ENCODE results near the gene IFI6. TPM values are rescaled to one million over a fixed set of nuclear protein-coding genes. Genes with fewer than 3 reads are reported as not detected.

Gene IFI6
- total and polyA plus RNA-seq, 2 of the 4 experiments (the other 2 are of a cell fraction): 7.3 to 16.8 TPM

- Histone ChIP-seq H2AK5ac (ENCODE audit: low read depth, low read length) (0 out of 2 replicates have a peak overlapping the region, but pooled peaks have one; percentile 29), H3K36me3 (ENCODE audit: control insufficient read depth, insufficient read depth, low read length) (no peaks in the 10 kb centered on the region), H4K8ac (ENCODE audit: low read depth in 2 of 2, low read length in 2 of 2) (peak overlapping the region in 1 of 2 experiments; percentile 71; a peak in 2 of 4 replicates), H4K91ac (ENCODE audit: insufficient read depth, low read depth, low read length) (0 out of 2 replicates have a peak overlapping the region, but pooled peaks have one; percentile 35), H3K79me1 (ENCODE audit: low read depth in 1 of 2, low read length in 2 of 2) (no peaks in the 10 kb centered on the region), H3K23ac (ENCODE audit: low read depth, low read length) (peak overlapping the region; percentile 29; the same call in 1 of the 2 replicates), H2BK120ac (ENCODE audit: low read depth, low read length) (no peak overlapping the region), H3K9ac (ENCODE audit: low read depth, low read length) (peak overlapping the region; percentile 33), H2AFZ (replicated peaks; ENCODE audit: low read length, poor library complexity) (peak overlapping the region; percentile 73), H3K9me3 (ENCODE audit: control insufficient read depth, insufficient read depth, low read length) (no peaks in the 10 kb centered on the region), H3K14ac (replicated peaks; ENCODE audit: low read depth, low read length) (0 out of 2 replicates have a peak overlapping the region, but pooled peaks have one; percentile 11), H3K4me3 (ENCODE audit: insufficient read depth, low read depth, low read length) (peak overlapping the region; percentile 48; the same call in 1 of the 2 replicates), H3K27ac (ENCODE audit: insufficient read depth, low read length) (peak overlapping the region; percentile 58; the same call in 1 of the 2 replicates), H2AK9ac (replicated peaks; ENCODE audit: low read depth, low read length, poor library complexity) (no peak overlapping the region), H3K4me2 (ENCODE audit: low read depth, low read length) (peak overlapping the region; percentile 80), H2BK5ac (ENCODE audit: low read depth, low read length, poor library complexity, severe bottlenecking) (peak overlapping the region; percentile 22), H3K9me1 (ENCODE audit: insufficient read depth, low read length) (peaks cover 5% of the 10 kb centered on the region; the same call in 1 of the 2 replicates), H4K20me1 (ENCODE audit: insufficient read depth, low read length) (peaks cover 3% of the 10 kb centered on the region; the same call in 1 of the 2 replicates), H3K4ac (ENCODE audit: low read depth, low read length) (peak overlapping the region; percentile 30; the same call in 1 of the 2 replicates), H2BK20ac (ENCODE audit: low read depth, low read length) (no peak overlapping the region), H3K18ac (ENCODE audit: low read depth, low read length) (no peak overlapping the region), H3K4me1 (ENCODE audit: control insufficient read depth, insufficient read depth, low read length) (peaks cover 5% of the 10 kb centered on the region), H3K56ac (ENCODE audit: extremely low read depth, insufficient read depth, low read length) (no peak overlapping the region), H4K5ac (ENCODE audit: low read depth, low read length) (peak overlapping the region; percentile 4; the same call in 1 of the 2 replicates), H2BK15ac (ENCODE audit: low read depth, low read length) (no peak overlapping the region), H3K27me3 (ENCODE audit: control insufficient read depth, insufficient read depth, low read length) (peaks cover 2% of the 10 kb centered on the region; the same call in 1 of the 2 replicates)
- ChIA-PET CTCF (interaction anchor here (1.1 to 1.3 kb wide), 4 partner anchors 17 to 78 kb away, joined by 3 to 6 read pairs (median 4); partner anchors contain the start of gene FAM76A), POLR2A (ENCODE audit: unreplicated experiment) (interaction anchor here (0.8 to 1.2 kb wide), 2 partner anchors 45 to 81 kb away, joined by 3 to 5 read pairs; no protein-coding TSS in a partner anchor)
- in situ Hi-C loops (cut with MboI; ENCODE audit: low sequenced_read_pairs) (no loop called here), dilution Hi-C loops (cut with HindIII; ENCODE audit: low sequenced_read_pairs, unreplicated experiment) (no loop called here), intact Hi-C loops (cut with micrococcal nuclease) (loop anchor here (1.0 to 5.0 kb wide), 2 partner anchors 47 to 160 kb away; partner anchors contain the start of gene PPP1R8)
- TF ChIP-seq RAD21 (IDR thresholded peaks at IDR 0.05; ENCODE audit: low read length): no peak
- no peak for TF ChIP-seq POLR2A (IDR thresholded peaks at IDR 0.05; ENCODE audit: low read depth, low read length)
- no peak for TF ChIP-seq MXI1 (IDR thresholded peaks at IDR 0.05; ENCODE audit: borderline replicate concordance, low read depth, low read length)
- no peak for TF ChIP-seq NFE2L2 (IDR thresholded peaks at IDR 0.05; ENCODE audit: low read depth, low read length)
- no peak for TF ChIP-seq CHD1 (IDR thresholded peaks at IDR 0.05; ENCODE audit: low read depth, low read length)
- no peak for TF ChIP-seq SMC3 (IDR thresholded peaks at IDR 0.05; ENCODE audit: low read depth, low read length)
- no peak for TF ChIP-seq RFX5 (IDR thresholded peaks at IDR 0.05; ENCODE audit: low read depth, low read length)
- no peak for TF ChIP-seq MAFK (IDR thresholded peaks at IDR 0.05; ENCODE audit: low read depth, low read length)
- no peak for TF ChIP-seq CTCF (conservative IDR thresholded peaks at IDR 0.05; ENCODE audit: low read depth, low read length)
- no peak for TF ChIP-seq USF2 (IDR thresholded peaks at IDR 0.05; ENCODE audit: low read depth, low read length)
- TF ChIP-seq RCOR1 (IDR thresholded peaks at IDR 0.05; ENCODE audit: insufficient replicate concordance, low read length): no peak
- TF ChIP-seq CEBPB (IDR thresholded peaks at IDR 0.05; ENCODE audit: low read depth, low read length): no peak
- no peak for TF ChIP-seq MAZ (IDR thresholded peaks at IDR 0.05; ENCODE audit: borderline replicate concordance, low read depth, low read length)
- no peak for TF ChIP-seq BHLHE40 (IDR thresholded peaks at IDR 0.05; ENCODE audit: low read depth, low read length)
- TF ChIP-seq ELK1 (IDR thresholded peaks at IDR 0.05; ENCODE audit: borderline replicate concordance, low read depth, low read length): no peak
- TF ChIP-seq FOS (IDR thresholded peaks at IDR 0.05; ENCODE audit: low read depth, low read length): no peak
- ATAC-seq (ENCODE audit: low read depth) (peak; percentile 16), DNase-seq (peak; percentile 55)
- no TSS peak for BruUV-seq (replicated peaks)
These were observed 739 bp upstream of the IFI6 start for GRCh38 chr1:27672750-27673112.
